K562 (cell line): Measurements from ENCODE around the gene TCOF1. TPM values are rescaled to one million over a fixed set of nuclear protein-coding genes. Genes with fewer than 3 reads are reported as not detected.

Source experiments
- BCL6 ChIP-seq: fragments of 250-450 bp; sonication (Bioruptor Pico); IDR thresholded peaks from 2 replicates; pipeline ENCODE4 v1.4.0; 2020
- DNMT1 ChIP-seq: fragments of 450-650 bp; IDR thresholded peaks from 2 replicates; pipeline ENCODE4 v1.6.1; 2016; ENCODE audit warnings: antibody characterized with exemption, mild to moderate bottlenecking
- HDAC1 ChIP-seq, 2 experiments: fragments of 450-650 bp; IDR thresholded peaks; 2 replicates each; pipeline ENCODE4 v1.6.1; 2016 to 2017; ENCODE audit warnings: inconsistent platforms in 1 of 2, mild to moderate bottlenecking in 1 of 2, moderate library complexity in 1 of 2
- IFI16 ChIP-seq: fragments of 250-450 bp; sonication (Bioruptor Pico); IDR thresholded peaks from 2 replicates; pipeline ENCODE4 v2.1.2; 2022; ENCODE audit warnings: mild to moderate bottlenecking, inconsistent platforms
- MBD2 ChIP-seq: sonication (generic); IDR thresholded peaks from 2 replicates; pipeline ENCODE4 v1.6.1; 2016; ENCODE audit warnings: low read depth, borderline replicate concordance
- NONO ChIP-seq, 2 experiments: fragments of 200-400 bp in 1 of 2; fragments of 450-650 bp in 1 of 2; formaldehyde crosslinking in 1 of 2; IDR thresholded peaks; 2 replicates each; pipeline ENCODE4 v1.6.1; 2017; ENCODE audit warnings: low read depth in 2 of 2, mild to moderate bottlenecking in 2 of 2, moderate library complexity in 2 of 2, low read length in 1 of 2
- POLR2AphosphoS5 ChIP-seq: IDR thresholded peaks from 2 replicates; pipeline ENCODE4 v1.6.1; 2011; ENCODE audit warnings: mild to moderate bottlenecking, low read depth, low read length, moderate library complexity; ENCODE audit not compliant: control insufficient read depth, insufficient read depth
- RBM17 ChIP-seq: fragments of 200-400 bp; formaldehyde crosslinking; IDR thresholded peaks from 2 replicates; pipeline ENCODE4 v1.6.1; 2017; ENCODE audit warnings: low read depth, mild to moderate bottlenecking, low read length, borderline replicate concordance
- SIN3B ChIP-seq: fragments of 450-650 bp; IDR thresholded peaks from 2 replicates; pipeline ENCODE4 v1.6.1; 2017; ENCODE audit warnings: low read depth, mild to moderate bottlenecking, moderate library complexity
- SMAD2 ChIP-seq: fragments of 150-350 bp; IDR thresholded peaks from 2 replicates; pipeline ENCODE4 v1.6.1; 2014; ENCODE audit warnings: low read depth, mild to moderate bottlenecking, low read length
- SMARCE1 ChIP-seq: fragments of 450-650 bp; IDR thresholded peaks from 2 replicates; pipeline ENCODE4 v1.7.1; 2016; ENCODE audit warnings: mild to moderate bottlenecking
- ZNF318 ChIP-seq, 2 experiments: fragments of 450-650 bp; IDR thresholded peaks; 2 replicates each; pipeline ENCODE4 v1.6.1; 2016; ENCODE audit warnings: mild to moderate bottlenecking in 2 of 2, borderline replicate concordance in 1 of 2, low read depth in 1 of 2, moderate library complexity in 1 of 2
- ZNF551 ChIP-seq: fragments of 250-450 bp; sonication (Bioruptor Pico); IDR thresholded peaks from 2 replicates; pipeline ENCODE4 v1.5.0; 2021; ENCODE audit warnings: mild to moderate bottlenecking, moderate library complexity
- ZSCAN29 ChIP-seq: fragments of 450-650 bp; IDR thresholded peaks from 2 replicates; pipeline ENCODE4 v1.6.1; 2017
- polyA plus RNA-seq, 8 experiments: library from polyadenylated mRNA; depleted of rRNA in 4 of 8; stranded (reverse) in 5 of 8; unstranded in 3 of 8; fragments of >200 nt; fragmentation: Nextera tagmentation in 2 of 8; fragmentation: Illumina TruSeq in 1 of 8; extraction: Ambion mirVana in 2 of 8; extraction: Trizol in 1 of 8; gene quantifications; 2 replicates each; pipeline versions ENCODE4 v1.2.1 to v1.2.3, GENCODE V29; 2011 to 2014; ENCODE audit warnings: inconsistent platforms in 1 of 8, missing spikeins in 1 of 8
- total RNA-seq, 7 experiments: library from RNA; depleted of rRNA in 6 of 7; stranded (reverse); fragments of >200 nt in 6 of 7; fragmentation: Illumina TruSeq in 2 of 7; extraction: Trizol in 2 of 7; gene quantifications; 2 replicates each; pipeline versions ENCODE4 v1.2.1 to v1.2.3, GENCODE V29; 2011 to 2021; ENCODE audit warnings: low replicate concordance in 1 of 7
- TF ChIP-seq, protein P1 (sequence below): sonication (generic); formaldehyde crosslinking; IDR thresholded peaks from 2 replicates; pipeline ENCODE4 v1.8.0; 2022; ENCODE audit warnings: missing genetic modification reagents, mild to moderate bottlenecking, borderline replicate concordance

TCOF1 gene
- total and polyA plus RNA-seq, 9 of the 15 experiments (the other 6 are each of a cell fraction or from before 2014, with no cell fraction given): 9.8 to 134 (median 61.7) TPM

- TF ChIP-seq ZNF318 (IDR thresholded peaks at IDR 0.05; ENCODE audit: borderline replicate concordance in 1 of 2, low read depth in 1 of 2) (no peak), SMAD2 (no peak), ZNF551 (no peak), SMARCE1 (no peak), RBM17 (no peak), NONO (IDR thresholded peaks at IDR 0.05; ENCODE audit: low read depth in 2 of 2, low read length in 1 of 2) (no peak), MBD2 (no peak), IFI16 (no peak), BCL6 (CRISPR knock-in tag) (no peak), ZSCAN29 (no peak), POLR2AphosphoS5 (peak; percentile 35; the same call in 1 of the 2 replicates), HDAC1 (IDR thresholded peaks at IDR 0.05) (peak in 1 of 2 experiments; percentile 69; a peak in 1 of 4 replicates), DNMT1 (no peak), SIN3B (0 out of 2 replicates have a peak, but pooled peaks have one; percentile 36)
- TF ChIP-seq, protein P1, sequence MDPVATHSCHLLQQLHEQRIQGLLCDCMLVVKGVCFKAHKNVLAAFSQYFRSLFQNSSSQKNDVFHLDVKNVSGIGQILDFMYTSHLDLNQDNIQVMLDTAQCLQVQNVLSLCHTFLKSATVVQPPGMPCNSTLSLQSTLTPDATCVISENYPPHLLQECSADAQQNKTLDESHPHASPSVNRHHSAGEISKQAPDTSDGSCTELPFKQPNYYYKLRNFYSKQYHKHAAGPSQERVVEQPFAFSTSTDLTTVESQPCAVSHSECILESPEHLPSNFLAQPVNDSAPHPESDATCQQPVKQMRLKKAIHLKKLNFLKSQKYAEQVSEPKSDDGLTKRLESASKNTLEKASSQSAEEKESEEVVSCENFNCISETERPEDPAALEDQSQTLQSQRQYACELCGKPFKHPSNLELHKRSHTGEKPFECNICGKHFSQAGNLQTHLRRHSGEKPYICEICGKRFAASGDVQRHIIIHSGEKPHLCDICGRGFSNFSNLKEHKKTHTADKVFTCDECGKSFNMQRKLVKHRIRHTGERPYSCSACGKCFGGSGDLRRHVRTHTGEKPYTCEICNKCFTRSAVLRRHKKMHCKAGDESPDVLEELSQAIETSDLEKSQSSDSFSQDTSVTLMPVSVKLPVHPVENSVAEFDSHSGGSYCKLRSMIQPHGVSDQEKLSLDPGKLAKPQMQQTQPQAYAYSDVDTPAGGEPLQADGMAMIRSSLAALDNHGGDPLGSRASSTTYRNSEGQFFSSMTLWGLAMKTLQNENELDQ: no peak
These were observed at the start of gene TCOF1 (continued) for GRCh38 chr5:150357326-150358260.
